Bronchial epithelial cell (primary cell): ENCODE measurements around the gene INPP4A. TPM values are rescaled to one million over a fixed set of nuclear protein-coding genes. Genes with fewer than 3 reads are reported as not detected.
A peak's percentile ranks its signal among the peaks of the same experiment; 100 is the strongest.

Source experiments
- DNase-seq: peaks from one replicate; pipeline ENCODE4 v3.0.0-alpha.2; 2010; ENCODE audit warnings: low read depth
- FAIRE-seq: peaks from 2 replicates; lab custom pipeline; 2011; peaks lifted over from hg19 to GRCh38; lab: Jason Lieb, UNC
- H3K27me3 ChIP-seq: 2 replicates; pipeline ENCODE4 v1.5.1; 2011; ENCODE audit warnings: low read length; ENCODE audit not compliant: control insufficient read depth, insufficient read depth
- H3K36me3 ChIP-seq: 2 replicates; pipeline ENCODE4 v1.5.1; 2011; ENCODE audit warnings: low read length; ENCODE audit not compliant: control insufficient read depth, insufficient read depth
- H3K4me3 ChIP-seq: 2 replicates; pipeline ENCODE4 v1.5.1; 2011; ENCODE audit warnings: mild to moderate bottlenecking, low read depth, low read length, control low read depth
- CTCF ChIP-seq: IDR thresholded peaks from 2 replicates; pipeline ENCODE4 v1.5.1; 2011; ENCODE audit warnings: mild to moderate bottlenecking, moderate library complexity, low read length, control low read depth, inconsistent platforms; ENCODE audit not compliant: insufficient read depth, severe bottlenecking
- total RNA-seq: library from RNA; depleted of rRNA; stranded (reverse); fragments of >200 nt; gene quantifications from 2 replicates; pipeline ENCODE4 v1.2.1, GENCODE V29; 2014

Gene INPP4A
- total RNA-seq, 1 donor from 2014 or later: 18.2 TPM

- Histone ChIP-seq H3K4me3 (no peak overlapping the region), H3K36me3 (peaks cover 2% of the 10 kb centered on the region), H3K27me3 (no peaks in the 10 kb centered on the region)
- no peak for DNase-seq
- TF ChIP-seq CTCF: no peak
- FAIRE-seq: no peak
Observed at GRCh38 chr2:98559581-98559980, 114.9 kb downstream of the INPP4A start.

- H3K4me3 ChIP-seq: no peak overlapping the region
- FAIRE-seq: no peak
- no peaks in the 10 kb centered on the region for H3K27me3 ChIP-seq
- H3K36me3 ChIP-seq: peaks cover 2% of the 10 kb centered on the region
- DNase-seq: peak; percentile 62
- no peak for TF ChIP-seq CTCF
Observed at GRCh38 chr2:98560256-98560771, 115.7 kb downstream of the INPP4A start.

GRCh38 chr2:98561018-98561417 is 116.4 kb downstream of the INPP4A start:
- TF ChIP-seq CTCF: no peak
- H3K27me3 ChIP-seq: no peaks in the 10 kb centered on the region
- H3K36me3 ChIP-seq: peaks cover 3% of the 10 kb centered on the region
- H3K4me3 ChIP-seq: no peak overlapping the region
- DNase-seq (no peak), FAIRE-seq (no peak)

- no peak for TF ChIP-seq CTCF
- DNase-seq: no peak
- no peak overlapping the region for H3K4me3 ChIP-seq
- H3K36me3 ChIP-seq: peaks cover 3% of the 10 kb centered on the region
- no peaks in the 10 kb centered on the region for H3K27me3 ChIP-seq
- no peak for FAIRE-seq
Observed at GRCh38 chr2:98561902-98562695, 117.4 kb downstream of the INPP4A start.

GRCh38 chr2:98563394-98563793 is 118.7 kb downstream of the INPP4A start:
- FAIRE-seq: no peak
- DNase-seq: no peak
- peaks cover 3% of the 10 kb centered on the region for H3K36me3 ChIP-seq
- no peak for TF ChIP-seq CTCF
- H3K4me3 ChIP-seq: no peak overlapping the region
- no peaks in the 10 kb centered on the region for H3K27me3 ChIP-seq
